Tibial nerve (tissue), 3 donors: ENCODE measurements around the gene EDA.

Experiments
- CTCF ChIP-seq, 5 experiments: fragments of 200-600 bp in 3 of 5; fragments of 450-650 bp in 2 of 5; sonication (generic) in 3 of 5; IDR thresholded peaks; one replicate each; pipeline ENCODE4 v1.5.1; 2016 to 2019; ENCODE audit warnings: antibody characterized with exemption in 5 of 5, mild to moderate bottlenecking in 3 of 5, moderate library complexity in 2 of 5
- POLR2A ChIP-seq, 2 donors: fragments of 450-650 bp; IDR thresholded peaks; one replicate each; pipeline ENCODE4 v1.6.1; 2017; ENCODE audit warnings: antibody characterized with exemption in 2 of 2, mild to moderate bottlenecking in 2 of 2, moderate library complexity in 2 of 2

GRCh38 chrX:69991685-69992084 is 375.8 kb downstream of the EDA start:
- TF ChIP-seq POLR2A (IDR thresholded peaks at IDR 0.05) (no peak), CTCF (IDR thresholded peaks at IDR 0.05) (no peak)
